Upper lobe of right lung (tissue), 1 donor: ENCODE measurements around the gene TTYH3. TPM values are rescaled to one million over a fixed set of nuclear protein-coding genes. Genes with fewer than 3 reads are reported as not detected.

Experiments
- ATAC-seq: fragments of 200-7000 bp; cut with Tn5 transposase; one replicate; pipeline ENCODE4 v1.9.1; 2020; ENCODE audit warnings: mild to moderate bottlenecking, moderate library complexity
- DNase-seq: peaks from one replicate; pipeline ENCODE4 v3.0.0-alpha.2; 2020
- H3K27ac ChIP-seq: fragments of 200-600 bp; one replicate; pipeline ENCODE4 v1.8.0; 2022
- H3K27me3 ChIP-seq: fragments of 200-600 bp; one replicate; pipeline ENCODE4 v1.8.0; 2022; ENCODE audit warnings: mild to moderate bottlenecking
- H3K36me3 ChIP-seq: fragments of 200-600 bp; one replicate; pipeline ENCODE4 v1.8.0; 2022
- H3K4me1 ChIP-seq: fragments of 200-600 bp; one replicate; pipeline ENCODE4 v1.8.0; 2022
- H3K4me3 ChIP-seq: fragments of 200-600 bp; one replicate; pipeline ENCODE4 v1.8.0; 2022; ENCODE audit warnings: mild to moderate bottlenecking
- H3K9me3 ChIP-seq: fragments of 200-600 bp; one replicate; pipeline ENCODE4 v1.8.0; 2022
- intact Hi-C: fragments of 100-400 bp; cut with DNase I; formaldehyde crosslinking; loops from one replicate; pipeline ENCODE4 v1.11.0; 2022
- total RNA-seq: library from RNA; stranded (reverse); fragmentation: NEBNext Ultra II Directional; extraction: Animal tissue kit (Norgen Biotek cat#: 25700); gene quantifications from one replicate; pipeline ENCODE4 v1.2.1, GENCODE V29; 2021
- TF ChIP-seq, protein P1 (sequence below): fragments of 200-600 bp; IDR thresholded peaks from one replicate; pipeline ENCODE4 v1.8.0; 2022; ENCODE audit warnings: antibody characterized with exemption
- donor health status: DM: no; HTN: yes; CAD: no; lungs with severe emphysema.

The TTYH3 gene
- total RNA-seq, 1 donor from 2014 or later = 48.8 TPM

DNA sequence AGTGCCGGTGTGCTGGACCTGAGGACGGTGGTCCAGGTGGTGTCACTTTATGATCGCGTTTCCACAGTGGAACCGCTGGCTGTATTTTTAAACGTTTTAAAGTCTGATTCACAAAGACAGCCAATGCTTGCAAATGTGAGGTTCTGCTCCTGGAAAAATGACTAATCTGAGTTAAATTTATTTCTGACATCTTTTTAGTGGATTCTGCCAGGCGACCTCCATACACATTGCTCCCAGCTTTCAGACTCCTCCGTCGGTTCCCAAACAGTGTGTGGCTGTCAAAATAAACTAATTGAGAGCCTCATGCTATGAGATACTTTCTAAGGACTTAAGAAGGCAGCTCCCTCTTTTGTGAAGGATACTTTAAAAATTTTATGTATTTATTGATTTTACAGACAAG lies 12.7 kb upstream of the TTYH3 start:
- no peak overlapping the region for H3K27ac ChIP-seq
- intact Hi-C loops = no loop called here
- no peaks in the 10 kb centered on the region for H3K27me3 ChIP-seq
- no peaks in the 10 kb centered on the region for H3K36me3 ChIP-seq
- TF ChIP-seq, protein P1, sequence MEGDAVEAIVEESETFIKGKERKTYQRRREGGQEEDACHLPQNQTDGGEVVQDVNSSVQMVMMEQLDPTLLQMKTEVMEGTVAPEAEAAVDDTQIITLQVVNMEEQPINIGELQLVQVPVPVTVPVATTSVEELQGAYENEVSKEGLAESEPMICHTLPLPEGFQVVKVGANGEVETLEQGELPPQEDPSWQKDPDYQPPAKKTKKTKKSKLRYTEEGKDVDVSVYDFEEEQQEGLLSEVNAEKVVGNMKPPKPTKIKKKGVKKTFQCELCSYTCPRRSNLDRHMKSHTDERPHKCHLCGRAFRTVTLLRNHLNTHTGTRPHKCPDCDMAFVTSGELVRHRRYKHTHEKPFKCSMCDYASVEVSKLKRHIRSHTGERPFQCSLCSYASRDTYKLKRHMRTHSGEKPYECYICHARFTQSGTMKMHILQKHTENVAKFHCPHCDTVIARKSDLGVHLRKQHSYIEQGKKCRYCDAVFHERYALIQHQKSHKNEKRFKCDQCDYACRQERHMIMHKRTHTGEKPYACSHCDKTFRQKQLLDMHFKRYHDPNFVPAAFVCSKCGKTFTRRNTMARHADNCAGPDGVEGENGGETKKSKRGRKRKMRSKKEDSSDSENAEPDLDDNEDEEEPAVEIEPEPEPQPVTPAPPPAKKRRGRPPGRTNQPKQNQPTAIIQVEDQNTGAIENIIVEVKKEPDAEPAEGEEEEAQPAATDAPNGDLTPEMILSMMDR = no peak
- no peaks in the 10 kb centered on the region for H3K9me3 ChIP-seq
- ATAC-seq (no peak), DNase-seq (no peak)
- no peak overlapping the region for H3K4me3 ChIP-seq
- H3K4me1 ChIP-seq = peaks cover 36% of the 10 kb centered on the region

DNA sequence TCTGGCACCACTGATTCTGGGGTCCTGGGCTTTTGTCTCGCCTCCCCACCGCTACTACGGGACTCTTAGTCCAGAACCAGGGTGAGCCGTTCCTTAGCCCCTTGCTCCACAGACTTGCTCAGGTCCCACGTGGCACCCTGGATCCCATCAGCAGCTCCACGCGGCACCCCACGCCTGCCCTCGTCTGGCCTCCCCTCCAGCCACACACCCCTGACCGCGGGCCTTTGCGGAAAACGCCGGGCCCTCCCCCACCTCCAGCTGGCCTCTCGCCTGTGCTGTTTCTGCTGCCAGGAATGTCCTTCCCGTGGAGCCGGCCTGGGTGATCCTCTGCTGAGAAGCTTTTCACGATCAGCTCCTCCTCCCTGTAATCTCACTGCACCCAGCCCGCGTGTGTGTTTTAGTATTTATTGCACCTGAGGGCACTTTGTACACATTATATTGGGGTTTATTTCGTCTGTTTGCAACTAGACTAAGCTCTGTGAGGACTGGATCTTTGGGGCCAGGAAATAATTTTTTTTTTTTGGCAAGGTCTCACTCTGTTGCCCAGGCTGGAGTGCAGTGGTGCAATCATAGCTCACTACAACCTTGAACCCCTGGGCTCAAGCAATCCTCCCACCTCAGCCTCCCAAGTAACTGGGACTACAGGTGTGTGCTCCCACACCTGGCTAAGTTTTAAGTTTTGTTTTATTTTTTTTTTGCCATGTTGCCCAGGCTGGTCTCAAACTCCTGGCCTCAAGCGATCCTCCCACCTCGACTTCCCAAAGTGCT lies 10.5 kb upstream of the TTYH3 start:
- DNase-seq (peak; percentile 80), ATAC-seq (peak; percentile 55)
- no peak overlapping the region for H3K4me3 ChIP-seq
- intact Hi-C loops = no loop called here
- TF ChIP-seq, protein P1 = no peak
- no peaks in the 10 kb centered on the region for H3K27me3 ChIP-seq
- H3K27ac ChIP-seq = no peak overlapping the region
- H3K9me3 ChIP-seq = no peaks in the 10 kb centered on the region
- H3K4me1 ChIP-seq = peaks cover 31% of the 10 kb centered on the region
- H3K36me3 ChIP-seq = no peaks in the 10 kb centered on the region

DNA sequence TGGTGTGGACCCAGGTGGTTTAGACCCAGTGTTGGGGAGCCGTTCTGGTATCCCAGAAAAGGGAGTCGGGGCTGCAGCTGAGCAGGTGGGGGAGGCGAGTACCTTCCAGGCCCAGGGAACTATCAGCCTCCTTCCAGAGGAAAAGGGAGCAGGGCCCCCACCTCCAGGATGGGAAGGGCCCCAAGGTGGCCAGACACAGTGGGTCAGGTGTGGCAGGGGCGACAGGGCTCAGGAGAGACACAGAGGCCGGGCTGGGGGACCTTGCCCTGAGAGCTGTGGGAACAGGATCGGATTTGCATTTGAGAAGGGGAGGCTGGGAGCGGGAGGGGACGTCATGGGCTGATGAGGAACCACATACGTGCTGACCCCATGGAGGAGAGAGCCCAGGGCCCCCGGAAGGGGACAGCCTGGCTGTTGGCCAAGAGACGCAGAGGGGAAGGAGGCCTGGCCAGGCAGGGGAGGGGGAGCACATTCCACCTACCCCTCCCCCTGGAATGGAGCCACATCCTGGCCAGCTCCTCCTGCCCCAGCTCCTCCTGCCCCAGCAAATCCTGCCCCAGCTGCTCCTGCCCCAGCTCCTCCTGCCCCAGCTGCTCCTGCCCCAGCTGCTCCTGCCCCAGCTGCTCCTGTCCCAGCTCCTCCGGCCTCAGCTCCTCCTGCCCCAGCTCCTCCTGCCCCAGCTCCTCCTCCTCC lies 9.7 kb upstream of the TTYH3 start:
- peaks cover 31% of the 10 kb centered on the region for H3K4me1 ChIP-seq
- H3K9me3 ChIP-seq = no peaks in the 10 kb centered on the region
- ATAC-seq = no peak
- no peaks in the 10 kb centered on the region for H3K27me3 ChIP-seq
- intact Hi-C loops = no loop called here
- H3K27ac ChIP-seq = no peak overlapping the region
- no peak for DNase-seq
- no peaks in the 10 kb centered on the region for H3K36me3 ChIP-seq
- TF ChIP-seq, protein P1 = no peak
- no peak overlapping the region for H3K4me3 ChIP-seq

DNA sequence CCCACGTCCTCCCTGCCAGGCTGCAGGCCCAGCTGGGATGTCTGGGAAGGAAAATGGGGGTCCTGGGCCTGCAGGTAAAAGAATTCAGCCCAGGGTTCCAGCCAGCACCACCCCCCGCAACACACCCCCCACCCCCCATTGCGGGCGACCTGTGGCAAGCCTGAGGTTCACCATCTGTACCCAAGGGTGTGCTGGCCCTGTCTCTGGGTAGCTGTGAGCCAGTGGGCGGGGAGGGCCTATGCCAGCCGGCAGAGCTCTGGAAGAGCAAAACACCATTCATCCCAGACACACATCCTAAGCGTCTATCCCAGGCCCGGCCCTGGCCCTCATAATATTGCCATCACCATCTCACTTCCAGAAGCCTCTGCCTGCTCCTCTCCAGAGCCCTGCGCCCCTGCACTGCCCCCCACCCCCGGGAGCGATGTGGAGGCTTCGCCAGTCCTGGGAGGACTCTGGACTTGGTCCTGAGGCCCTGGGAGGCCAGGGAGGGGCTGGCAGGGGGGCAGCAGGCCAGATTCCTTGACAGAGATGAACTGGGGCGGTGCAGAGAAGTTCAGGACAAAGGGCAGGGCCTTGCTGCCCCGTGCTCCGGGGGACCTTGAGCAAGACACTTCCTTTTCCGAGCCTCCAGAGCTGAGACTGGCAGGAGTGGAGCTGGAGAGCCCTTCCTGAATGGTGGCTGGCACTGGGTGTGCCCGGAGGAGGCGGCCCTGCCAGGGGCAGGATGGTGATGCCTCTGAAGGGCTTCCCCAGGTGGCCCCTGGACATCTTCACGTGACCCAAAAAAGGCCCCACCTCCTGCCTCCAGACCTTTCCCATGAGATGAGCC lies 8.7 kb upstream of the TTYH3 start:
- no peaks in the 10 kb centered on the region for H3K36me3 ChIP-seq
- DNase-seq (peak; percentile 79), ATAC-seq (peak; percentile 89)
- no peak overlapping the region for H3K27ac ChIP-seq
- H3K4me1 ChIP-seq = peaks cover 31% of the 10 kb centered on the region
- no peaks in the 10 kb centered on the region for H3K9me3 ChIP-seq
- intact Hi-C loops = no loop called here
- TF ChIP-seq, protein P1 = no peak
- H3K4me3 ChIP-seq = no peak overlapping the region
- H3K27me3 ChIP-seq = no peaks in the 10 kb centered on the region

DNA sequence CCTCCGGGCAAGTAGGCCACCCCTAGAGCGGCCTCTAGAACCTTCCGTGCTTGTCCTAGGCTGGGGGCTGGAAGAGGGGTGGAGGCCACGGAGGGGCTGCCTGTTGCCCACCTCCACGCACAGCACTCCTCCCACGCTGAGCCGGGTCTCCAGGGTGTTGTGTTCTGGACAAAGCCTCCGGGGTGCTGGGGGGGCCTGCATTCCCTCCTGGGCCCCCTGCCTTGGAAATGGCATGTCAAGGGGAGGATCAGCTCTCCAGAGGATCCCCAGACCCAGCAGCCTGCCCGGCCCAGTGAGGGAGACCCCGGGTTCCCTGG lies 8.1 kb upstream of the TTYH3 start:
- no peak overlapping the region for H3K27ac ChIP-seq
- TF ChIP-seq, protein P1 = no peak
- H3K27me3 ChIP-seq = no peaks in the 10 kb centered on the region
- no peaks in the 10 kb centered on the region for H3K9me3 ChIP-seq
- intact Hi-C loops = no loop called here
- DNase-seq (no peak), ATAC-seq (no peak)
- no peaks in the 10 kb centered on the region for H3K36me3 ChIP-seq
- H3K4me1 ChIP-seq = peaks cover 31% of the 10 kb centered on the region
- no peak overlapping the region for H3K4me3 ChIP-seq
